B cell (primary cell): ENCODE data around the gene TPP2.

Experiments
- CTCF ChIP-seq: fragments of 200-600 bp; IDR thresholded peaks from one replicate; pipeline ENCODE4 v1.8.0; 2022; ENCODE audit warnings: antibody characterized with exemption, mild to moderate bottlenecking
- EZH2 ChIP-seq: IDR thresholded peaks from 2 replicates; pipeline ENCODE4 v1.6.1; 2012; ENCODE audit warnings: borderline replicate concordance, low read depth, mild to moderate bottlenecking, moderate library complexity, low read length; ENCODE audit not compliant: insufficient read depth, poor library complexity, severe bottlenecking

GRCh38 chr13:102659168-102659713 is 62.5 kb downstream of the TPP2 start:
- TF ChIP-seq CTCF (no peak), EZH2 (no peak)
